RWPE1 (cell line): Measurements from ENCODE around the gene NINJ2.

ENCODE experiments used
- CTCF ChIA-PET: fragments of 350-600 bp; sonication (Branson Sonifier 250); formaldehyde crosslinking; extraction: SDS; loops from one replicate; lab custom pipeline; 2021; lab: Yijun Ruan, JAX
- POLR2A ChIA-PET: fragments of 400-600 bp; formaldehyde crosslinking; extraction: SDS; loops from one replicate; lab custom pipeline; 2020; ENCODE audit warnings: antibody characterized with exemption; ENCODE audit not compliant: low non-redundant PET; lab: Yijun Ruan, JAX
- DNase-seq: peaks from one replicate; pipeline ENCODE4 v3.0.0; 2012; ENCODE audit warnings: low spot score
- H3K27ac ChIP-seq: fragments of 450-650 bp; 2 replicates; pipeline ENCODE4 v1.5.1; 2017
- TF ChIP-seq, protein P1 (sequence below): fragments of 450-650 bp; conservative IDR thresholded peaks from 2 replicates; pipeline ENCODE4 v1.5.1; 2017; ENCODE audit warnings: low read depth, mild to moderate bottlenecking

Gene NINJ2

DNA sequence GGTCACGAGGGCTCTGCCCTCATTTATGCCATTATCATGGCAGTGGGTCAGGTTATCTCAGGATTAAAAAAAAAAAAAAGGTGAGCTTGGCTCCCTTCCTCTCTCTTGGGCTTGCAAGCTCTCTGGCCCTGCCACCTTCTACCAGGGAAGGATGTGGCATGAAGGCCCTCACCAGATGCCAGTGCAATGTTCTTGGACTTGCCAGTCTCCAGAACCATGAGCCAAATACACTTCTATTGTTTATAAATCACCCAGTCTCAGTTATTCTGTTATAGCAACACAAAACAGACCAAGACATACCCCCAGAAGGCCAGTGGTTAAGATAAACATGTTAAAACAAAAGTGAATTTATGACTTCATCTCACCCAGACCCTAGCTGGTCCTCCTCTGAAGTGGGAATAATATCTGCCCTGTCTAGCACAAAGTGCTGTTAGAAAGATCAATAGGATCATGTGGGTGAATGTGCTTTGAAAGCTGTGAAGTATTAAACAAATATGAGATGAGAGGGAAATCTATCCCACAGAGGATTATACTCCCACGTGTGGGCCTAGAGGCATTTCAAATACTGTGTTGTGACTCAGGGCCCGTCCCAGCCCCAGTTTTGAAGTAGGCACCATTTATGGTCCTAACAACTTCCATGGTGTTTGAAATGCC is 88.6 kb downstream of the NINJ2 start:
- peak; percentile 30 for DNase-seq
- CTCF ChIA-PET: interaction anchor here (0.6 to 2.0 kb wide), 3 partner anchors 69 to 176 kb away, joined by 3 to 5 read pairs (median 3); no protein-coding TSS in a partner anchor
- H3K27ac ChIP-seq: peak overlapping the region; percentile 99
- TF ChIP-seq, protein P1, sequence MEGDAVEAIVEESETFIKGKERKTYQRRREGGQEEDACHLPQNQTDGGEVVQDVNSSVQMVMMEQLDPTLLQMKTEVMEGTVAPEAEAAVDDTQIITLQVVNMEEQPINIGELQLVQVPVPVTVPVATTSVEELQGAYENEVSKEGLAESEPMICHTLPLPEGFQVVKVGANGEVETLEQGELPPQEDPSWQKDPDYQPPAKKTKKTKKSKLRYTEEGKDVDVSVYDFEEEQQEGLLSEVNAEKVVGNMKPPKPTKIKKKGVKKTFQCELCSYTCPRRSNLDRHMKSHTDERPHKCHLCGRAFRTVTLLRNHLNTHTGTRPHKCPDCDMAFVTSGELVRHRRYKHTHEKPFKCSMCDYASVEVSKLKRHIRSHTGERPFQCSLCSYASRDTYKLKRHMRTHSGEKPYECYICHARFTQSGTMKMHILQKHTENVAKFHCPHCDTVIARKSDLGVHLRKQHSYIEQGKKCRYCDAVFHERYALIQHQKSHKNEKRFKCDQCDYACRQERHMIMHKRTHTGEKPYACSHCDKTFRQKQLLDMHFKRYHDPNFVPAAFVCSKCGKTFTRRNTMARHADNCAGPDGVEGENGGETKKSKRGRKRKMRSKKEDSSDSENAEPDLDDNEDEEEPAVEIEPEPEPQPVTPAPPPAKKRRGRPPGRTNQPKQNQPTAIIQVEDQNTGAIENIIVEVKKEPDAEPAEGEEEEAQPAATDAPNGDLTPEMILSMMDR: no peak
- POLR2A ChIA-PET: no interaction called here

DNA sequence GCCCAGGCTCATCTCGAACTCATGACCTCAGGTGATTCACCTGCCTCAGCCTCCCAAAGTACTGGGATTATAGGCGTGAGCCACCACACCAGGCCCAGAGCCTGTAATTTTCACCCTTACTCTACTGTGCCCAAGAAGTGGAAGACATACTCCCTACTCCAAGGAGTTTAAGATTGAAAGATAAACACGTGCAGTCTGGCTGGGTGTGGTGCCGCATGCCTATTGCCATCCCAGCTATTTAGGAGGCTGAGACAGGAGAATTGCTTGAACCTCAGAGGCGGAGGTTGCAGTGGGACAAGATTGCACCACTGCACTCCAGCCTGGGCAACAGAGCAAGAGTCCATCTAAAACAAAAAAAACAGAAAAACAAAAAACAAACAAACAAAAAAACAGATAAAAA is 90.0 kb downstream of the NINJ2 start:
- CTCF ChIA-PET: no interaction called here
- no peak for DNase-seq
- H3K27ac ChIP-seq: peak overlapping the region; percentile 99
- TF ChIP-seq, protein P1: no peak
- POLR2A ChIA-PET: no interaction called here

DNA sequence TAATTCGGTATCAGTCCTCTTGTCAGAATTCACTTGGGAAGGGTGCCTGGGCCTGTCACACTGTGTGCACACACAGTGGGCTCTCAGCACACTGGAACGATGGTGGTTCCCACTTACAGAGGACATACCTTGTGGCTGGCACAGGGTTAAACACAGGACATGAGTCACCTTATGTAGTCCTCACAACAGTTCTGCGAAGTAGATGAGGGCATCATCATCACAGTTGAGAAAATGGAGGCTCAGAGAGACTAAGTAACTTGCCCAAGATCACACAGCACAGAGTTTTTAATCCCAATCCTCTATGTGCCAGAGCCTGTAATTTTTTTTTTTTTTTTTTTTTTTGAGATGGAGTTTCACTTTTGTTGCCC is 90.7 kb downstream of the NINJ2 start:
- TF ChIP-seq, protein P1: no peak
- DNase-seq: no peak
- ChIA-PET POLR2A (no interaction called here), CTCF (interaction anchor here (0.6 kb wide), 1 partner anchor 842 kb away, joined by 4 read pairs; no protein-coding TSS in a partner anchor)
- H3K27ac ChIP-seq: peak overlapping the region; percentile 99

DNA sequence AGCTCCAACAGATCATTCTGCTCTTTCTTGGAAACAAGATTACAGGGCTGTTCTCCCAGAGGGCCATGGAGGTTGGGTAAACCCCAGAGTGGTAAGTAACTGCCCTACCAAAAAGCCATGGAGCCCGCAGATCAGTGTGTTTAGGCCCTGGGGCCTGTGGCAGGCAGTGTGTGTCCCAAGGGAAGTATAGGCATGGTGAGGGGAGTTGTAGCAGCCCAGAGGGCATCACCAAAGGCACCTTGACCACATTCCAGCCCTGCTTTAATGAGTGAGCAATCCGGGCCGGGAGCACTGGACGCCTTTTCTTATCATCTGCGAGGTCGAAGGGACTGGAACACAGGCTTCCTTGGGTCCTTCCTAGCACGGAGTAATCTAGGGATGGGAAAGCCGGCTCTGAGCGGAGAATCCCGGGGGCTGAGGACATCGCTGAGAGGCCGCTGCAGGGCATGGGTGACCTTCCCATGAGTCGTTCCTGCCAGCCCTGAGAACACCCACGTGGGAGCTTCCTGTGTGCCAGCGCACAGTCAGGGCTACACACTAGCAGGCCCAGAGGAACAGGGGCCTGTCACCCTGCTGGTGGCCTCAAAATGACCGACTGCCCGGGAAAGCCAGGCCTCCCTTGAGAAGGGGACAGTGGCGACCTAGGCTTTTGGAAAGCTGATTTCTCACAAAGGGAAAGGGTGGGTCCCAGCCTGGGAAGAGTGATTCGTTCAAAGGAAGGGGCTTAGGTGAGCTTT is 91.3 kb downstream of the NINJ2 start:
- TF ChIP-seq, protein P1: no peak

DNA sequence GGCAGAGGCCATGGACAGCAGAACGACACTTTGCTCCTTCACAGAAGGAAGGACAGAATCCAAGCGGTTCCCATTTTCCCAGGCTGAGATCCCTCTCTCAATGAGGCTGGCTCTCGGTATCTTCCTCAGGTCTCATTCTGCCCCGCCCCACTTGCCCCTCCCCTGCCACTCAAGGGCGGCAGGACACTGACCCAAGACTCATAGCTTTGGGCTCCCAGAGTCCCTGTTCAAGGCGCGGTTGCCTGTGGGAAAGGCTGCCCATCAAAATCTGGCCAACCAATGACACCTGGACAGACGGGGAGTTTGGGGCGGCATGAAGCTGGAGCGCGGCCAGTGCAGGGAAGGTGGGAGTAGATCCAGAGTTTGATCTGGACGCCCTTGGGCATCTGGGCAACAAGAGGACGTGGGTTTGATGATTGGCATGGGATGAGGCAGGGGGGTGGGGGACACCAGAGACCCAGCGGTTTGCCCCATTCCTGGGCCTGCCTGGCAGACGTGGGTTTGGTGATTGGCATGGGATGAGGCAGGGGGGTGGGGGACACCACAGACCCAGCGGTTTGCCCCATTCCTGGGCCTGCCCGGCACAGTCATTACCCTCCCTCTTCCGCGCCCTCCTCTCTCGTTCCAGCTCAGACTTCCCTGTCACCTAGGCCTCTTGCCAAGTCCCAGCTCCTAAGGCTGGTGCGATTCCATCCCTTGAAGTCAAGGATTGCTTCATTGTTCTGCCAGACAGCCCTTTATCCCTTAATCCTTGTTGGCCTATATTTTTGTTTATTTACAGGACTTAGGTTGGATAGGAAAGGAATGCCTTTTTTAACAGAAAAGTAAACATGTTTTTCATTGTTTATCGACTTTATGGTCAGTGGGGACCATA is 92.1 kb downstream of the NINJ2 start:
- ChIA-PET POLR2A (interaction anchor here (1.0 to 1.1 kb wide), 2 partner anchors 181 to 378 kb away, joined by 5 read pairs; partner anchors contain the start of genes RAD52 and WNK1), CTCF (interaction anchor here (0.5 to 2.9 kb wide), 4 partner anchors 9 to 344 kb away, joined by 3 to 22 read pairs (median 3); partner anchors contain the start of gene WNK1)
- peak overlapping the region; percentile 99 for H3K27ac ChIP-seq
- DNase-seq: peak; percentile 76
- TF ChIP-seq, protein P1: no peak

More for the DNA sequence above, 91.3 kb downstream of the NINJ2 start:
- DNase-seq: peak; percentile 20
- ChIA-PET CTCF (interaction anchor here (0.6 to 2.9 kb wide), 2 partner anchors 180 to 843 kb away, joined by 4 to 22 read pairs; partner anchors contain the start of gene WNK1), POLR2A (no interaction called here)
- peak overlapping the region; percentile 99 for H3K27ac ChIP-seq
